Central memory CD4-positive, alpha-beta T cell (primary cell): ENCODE results near the gene RASAL1.

Source experiments
- DNase-seq: peaks from one replicate; pipeline ENCODE4 v3.0.0; 2022

Gene RASAL1

DNA sequence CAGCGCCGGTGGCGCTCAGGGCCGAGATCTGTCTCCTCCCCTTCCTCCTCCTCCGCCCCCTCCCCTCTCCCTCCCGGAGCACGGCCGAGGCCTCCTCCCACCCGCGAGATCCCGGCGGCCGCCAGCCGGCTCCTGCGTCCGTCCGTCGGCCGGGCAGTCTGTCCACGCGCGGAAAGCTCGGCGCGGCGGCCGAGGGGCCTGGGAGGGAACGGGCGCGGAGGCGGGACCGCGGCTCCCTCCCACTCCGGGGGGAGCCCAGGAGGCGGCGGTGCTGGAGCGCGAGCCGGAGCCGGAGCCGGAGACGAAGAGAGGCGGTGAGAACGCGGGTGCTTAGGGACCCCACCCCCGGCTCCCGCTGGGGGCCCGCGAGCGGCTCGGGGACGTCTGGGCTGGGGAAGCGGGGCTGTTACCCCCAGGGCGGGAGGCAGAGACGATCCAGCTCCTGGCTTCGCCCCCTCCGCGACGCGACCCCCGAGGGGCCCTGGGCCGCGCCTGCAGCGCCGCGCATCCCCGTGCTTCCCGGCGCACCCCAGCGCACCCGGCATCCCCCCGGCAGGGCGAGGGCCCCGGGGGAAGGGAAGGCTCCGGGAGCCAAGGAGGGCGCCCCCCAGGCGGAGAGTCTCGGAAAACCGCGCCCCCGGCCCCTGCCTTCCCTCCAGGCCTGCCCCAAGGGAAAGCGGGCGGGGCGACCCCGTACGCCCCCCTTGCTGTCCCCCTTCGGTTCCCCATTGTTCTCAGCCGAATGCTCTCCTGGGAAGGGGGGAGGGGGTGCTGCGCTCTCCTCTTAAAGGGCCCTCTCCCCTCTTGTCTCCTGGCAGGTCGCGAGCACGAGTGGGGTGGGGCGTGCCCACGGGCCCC is 78.7 kb downstream of the RASAL1 start, which contains the start of gene DTX1:
DTX1 (plus strand) TSS at position 100 of the 858 bp plus-strand sequence. CDS start 1,463 bp downstream, outside the sequence.
- peak; percentile 19 for DNase-seq

GRCh38 chr12:113056381-113056630 is 79.3 kb downstream of the RASAL1 start:
- no peak for DNase-seq

GRCh38 chr12:113055594-113056380 is 79.8 kb downstream of the RASAL1 start:
- no peak for DNase-seq

DNA sequence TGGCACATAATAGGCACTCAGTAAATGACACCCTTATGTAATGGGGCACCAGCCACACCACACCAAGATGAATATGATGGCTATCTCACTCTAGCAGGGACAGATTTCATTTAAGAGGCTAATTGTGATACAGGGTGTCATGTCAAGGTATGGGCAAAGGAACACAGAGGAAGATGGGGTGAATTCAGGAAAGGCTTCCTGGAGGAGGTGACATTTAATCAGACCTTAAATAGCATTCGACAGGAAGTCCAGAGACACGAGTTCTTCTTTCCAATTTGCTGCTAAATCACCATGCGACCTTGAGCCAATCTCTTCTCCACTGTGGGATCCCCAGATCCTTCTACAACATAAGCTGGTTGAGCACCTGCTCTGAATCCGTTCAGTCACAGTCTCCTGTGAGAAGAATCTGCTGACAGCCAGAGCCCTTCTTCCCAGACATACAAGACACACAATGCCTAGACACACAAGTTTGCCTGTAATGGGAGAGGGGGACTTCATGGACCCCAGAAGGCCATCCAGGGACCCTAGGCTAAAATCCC is 80.5 kb downstream of the RASAL1 start:
- no peak for DNase-seq

DNA sequence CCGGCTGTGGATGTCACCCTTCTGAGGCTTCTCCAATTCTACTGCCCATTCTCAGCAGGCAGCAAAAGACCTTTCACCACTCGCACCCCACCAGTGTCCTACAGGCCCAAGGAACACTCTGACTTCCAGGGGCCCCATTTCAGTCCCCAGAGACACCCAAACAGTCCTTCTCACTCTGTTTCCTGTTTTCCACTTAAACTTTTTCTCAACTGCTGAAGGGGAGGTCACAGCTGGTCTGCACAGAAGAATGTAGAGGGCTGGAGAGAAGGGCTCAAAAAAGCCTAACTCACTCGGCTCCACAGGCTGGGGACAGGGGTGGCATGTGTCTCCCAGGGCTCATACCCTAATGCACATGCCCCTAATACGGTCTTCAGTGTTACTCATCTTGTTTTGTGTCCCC is 83.2 kb downstream of the RASAL1 start:
- DNase-seq = no peak

GRCh38 chr12:113051759-113052158 is 83.8 kb downstream of the RASAL1 start:
- DNase-seq = no peak

GRCh38 chr12:113050795-113051194 is 84.8 kb downstream of the RASAL1 start:
- no peak for DNase-seq

DNA sequence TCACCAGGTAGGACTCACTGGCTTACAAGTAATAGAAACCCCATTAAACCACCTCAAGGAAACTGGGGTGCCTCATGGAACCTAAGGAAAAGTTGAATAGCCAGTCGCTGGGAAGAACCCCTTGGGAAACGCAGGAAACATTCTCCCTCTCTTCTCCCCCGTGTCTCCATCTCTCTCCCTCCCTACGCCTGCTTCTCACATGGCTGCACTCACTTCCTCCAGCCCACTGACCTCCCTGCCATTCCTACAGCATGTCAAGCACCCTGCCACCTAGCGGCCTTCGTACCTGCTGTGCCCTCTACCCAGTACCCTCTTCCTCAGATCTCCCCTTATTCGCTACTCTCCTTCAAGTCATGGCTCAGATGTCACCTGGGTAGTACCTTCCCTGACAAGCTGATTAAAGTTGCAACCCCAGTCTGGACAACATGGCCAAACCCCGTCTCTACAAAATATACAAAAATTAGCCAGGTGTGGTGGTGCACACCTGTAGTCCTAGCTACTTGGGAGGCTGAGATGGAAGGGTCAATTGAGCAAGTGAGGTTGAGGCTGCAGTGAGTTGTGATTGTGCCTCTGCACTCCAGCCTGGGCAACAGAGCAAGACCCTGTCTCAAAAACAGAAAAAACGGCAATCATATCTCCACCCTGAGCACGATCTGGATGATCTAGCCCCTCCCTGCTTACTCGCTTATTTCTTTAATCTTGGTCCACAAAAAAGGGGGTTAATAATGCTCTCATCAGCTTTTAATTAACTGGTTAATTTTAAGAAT is 85.4 kb downstream of the RASAL1 start:
- no peak for DNase-seq
